Glutamatergic neuron (in vitro differentiated cells): ENCODE results near the gene PYM1. TPM values are rescaled to one million over a fixed set of nuclear protein-coding genes. Genes with fewer than 3 reads are reported as not detected.

Experiments
- DNase-seq: peaks from one replicate; pipeline ENCODE4 v3.0.0; 2022
- H3K27ac Mint-ChIP-seq: one replicate; pipeline ENCODE4 v1.8.0; 2020; ENCODE audit warnings: mild to moderate bottlenecking, mixed read lengths, inconsistent platforms; ENCODE audit not compliant: unreplicated experiment
- H3K27me3 Mint-ChIP-seq: one replicate; pipeline ENCODE4 v1.8.0; 2020; ENCODE audit warnings: mild to moderate bottlenecking, moderate library complexity, mixed read lengths, inconsistent platforms; ENCODE audit not compliant: unreplicated experiment
- H3K36me3 Mint-ChIP-seq: one replicate; pipeline ENCODE4 v1.8.0; 2020; ENCODE audit warnings: mild to moderate bottlenecking, mixed read lengths, inconsistent platforms; ENCODE audit not compliant: unreplicated experiment
- H3K4me1 Mint-ChIP-seq: one replicate; pipeline ENCODE4 v1.8.0; 2020; ENCODE audit warnings: mild to moderate bottlenecking, low read depth, mixed read lengths, inconsistent platforms; ENCODE audit not compliant: unreplicated experiment
- H3K4me3 Mint-ChIP-seq: one replicate; pipeline ENCODE4 v1.8.0; 2020; ENCODE audit warnings: mild to moderate bottlenecking, mixed read lengths, inconsistent platforms; ENCODE audit not compliant: unreplicated experiment
- H3K9me3 Mint-ChIP-seq: one replicate; pipeline ENCODE4 v1.8.0; 2020; ENCODE audit warnings: mild to moderate bottlenecking, moderate library complexity, mixed read lengths, inconsistent platforms; ENCODE audit not compliant: unreplicated experiment
- total RNA-seq: library from RNA; stranded (reverse); fragmentation: NEBNext Ultra II Directional; extraction: Animal tissue kit (Norgen Biotek cat#: 25700); gene quantifications from one replicate; pipeline ENCODE4 v1.2.1, GENCODE V29; 2021; ENCODE audit not compliant: unreplicated experiment
- TF ChIP-seq, protein P1 (sequence below): fragments of 200-600 bp; sonication (generic); IDR thresholded peaks from one replicate; pipeline ENCODE4 v1.5.0; 2021; ENCODE audit not compliant: partially characterized antibody, unreplicated experiment

Gene PYM1
- total RNA-seq, 1 donor from 2014 or later: 55.3 TPM

DNA sequence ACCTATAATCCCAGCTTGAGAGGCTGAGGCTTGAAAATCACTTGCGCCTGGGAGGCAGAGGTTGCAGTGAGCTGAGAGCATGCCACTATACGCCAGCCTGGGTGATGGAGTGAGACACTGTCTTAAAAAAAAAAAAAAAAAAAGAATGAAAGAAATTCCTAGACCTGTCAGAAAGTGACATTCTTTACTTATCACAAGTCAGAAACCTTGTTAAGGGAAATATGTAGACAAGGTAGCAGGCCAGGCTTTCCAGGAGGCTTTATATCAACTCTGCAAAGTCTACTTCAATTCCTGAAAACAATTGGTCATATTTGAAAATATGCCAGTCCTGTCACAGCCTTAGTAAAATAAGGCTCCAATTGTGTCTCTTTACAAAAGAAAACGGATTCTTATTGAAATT is 65.8 kb downstream of the PYM1 start:
- H3K4me1 Mint-ChIP-seq: no peaks in the 10 kb centered on the region
- H3K4me3 Mint-ChIP-seq: no peak overlapping the region
- TF ChIP-seq, protein P1, sequence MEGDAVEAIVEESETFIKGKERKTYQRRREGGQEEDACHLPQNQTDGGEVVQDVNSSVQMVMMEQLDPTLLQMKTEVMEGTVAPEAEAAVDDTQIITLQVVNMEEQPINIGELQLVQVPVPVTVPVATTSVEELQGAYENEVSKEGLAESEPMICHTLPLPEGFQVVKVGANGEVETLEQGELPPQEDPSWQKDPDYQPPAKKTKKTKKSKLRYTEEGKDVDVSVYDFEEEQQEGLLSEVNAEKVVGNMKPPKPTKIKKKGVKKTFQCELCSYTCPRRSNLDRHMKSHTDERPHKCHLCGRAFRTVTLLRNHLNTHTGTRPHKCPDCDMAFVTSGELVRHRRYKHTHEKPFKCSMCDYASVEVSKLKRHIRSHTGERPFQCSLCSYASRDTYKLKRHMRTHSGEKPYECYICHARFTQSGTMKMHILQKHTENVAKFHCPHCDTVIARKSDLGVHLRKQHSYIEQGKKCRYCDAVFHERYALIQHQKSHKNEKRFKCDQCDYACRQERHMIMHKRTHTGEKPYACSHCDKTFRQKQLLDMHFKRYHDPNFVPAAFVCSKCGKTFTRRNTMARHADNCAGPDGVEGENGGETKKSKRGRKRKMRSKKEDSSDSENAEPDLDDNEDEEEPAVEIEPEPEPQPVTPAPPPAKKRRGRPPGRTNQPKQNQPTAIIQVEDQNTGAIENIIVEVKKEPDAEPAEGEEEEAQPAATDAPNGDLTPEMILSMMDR: no peak
- no peaks in the 10 kb centered on the region for H3K9me3 Mint-ChIP-seq
- peaks cover 2% of the 10 kb centered on the region for H3K27me3 Mint-ChIP-seq
- no peaks in the 10 kb centered on the region for H3K36me3 Mint-ChIP-seq
- no peak overlapping the region for H3K27ac Mint-ChIP-seq
- no peak for DNase-seq

DNA sequence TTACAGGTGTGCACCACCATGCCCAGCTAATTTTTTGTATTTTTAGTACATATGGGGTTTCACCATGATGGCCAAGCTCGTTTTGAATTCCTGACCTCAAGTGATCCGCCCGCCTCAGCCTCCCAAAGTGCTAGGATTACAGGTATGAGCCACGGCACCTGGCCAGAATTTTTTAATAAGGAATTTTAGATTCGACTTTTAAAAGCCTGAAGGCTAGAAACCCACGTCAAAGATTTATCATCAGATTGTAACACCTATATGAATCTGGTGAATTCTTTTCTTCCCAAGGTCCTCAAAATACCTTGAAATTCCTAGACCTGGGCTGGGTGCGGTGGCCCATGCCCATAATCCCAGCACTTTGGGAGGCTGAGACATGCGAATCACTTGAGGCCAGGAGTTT is 66.3 kb downstream of the PYM1 start:
- Mint-ChIP-seq H3K27ac (no peak overlapping the region), H3K27me3 (peaks cover 2% of the 10 kb centered on the region), H3K36me3 (no peaks in the 10 kb centered on the region), H3K9me3 (no peaks in the 10 kb centered on the region), H3K4me3 (no peak overlapping the region), H3K4me1 (no peaks in the 10 kb centered on the region)
- DNase-seq: no peak
- TF ChIP-seq, protein P1: no peak

DNA sequence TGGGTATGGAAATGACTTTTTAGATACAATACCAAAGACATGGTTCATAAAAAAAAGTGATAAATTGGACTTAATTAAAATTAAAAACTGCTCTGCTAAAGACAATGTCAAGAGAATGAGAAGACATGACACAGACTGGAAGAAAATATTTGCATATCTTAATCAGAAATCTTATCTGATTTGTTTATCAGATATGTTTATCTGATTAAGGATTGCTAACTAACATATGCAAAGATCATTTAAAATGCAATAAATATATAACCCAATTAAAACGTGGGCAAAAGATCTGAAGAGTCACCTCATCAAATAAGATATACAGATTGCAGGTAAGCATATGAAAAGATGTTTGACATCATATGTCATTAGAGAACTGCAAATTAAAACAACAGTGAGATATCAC is 75.0 kb downstream of the PYM1 start:
- H3K4me3 Mint-ChIP-seq: no peak overlapping the region
- DNase-seq: no peak
- TF ChIP-seq, protein P1: no peak
- no peaks in the 10 kb centered on the region for H3K4me1 Mint-ChIP-seq
- no peaks in the 10 kb centered on the region for H3K36me3 Mint-ChIP-seq
- H3K9me3 Mint-ChIP-seq: peaks cover 1% of the 10 kb centered on the region
- peaks cover 2% of the 10 kb centered on the region for H3K27me3 Mint-ChIP-seq
- no peak overlapping the region for H3K27ac Mint-ChIP-seq

Other genes with a start within 250 kb of the PYM1 start
- 156 TPM for gene ITGA7, start 220.0 kb downstream of the PYM1 start, total RNA-seq
- gene BLOC1S1, start 211.8 kb downstream of the PYM1 start, total RNA-seq: 71.2 TPM
- gene RDH5, start 207.5 kb downstream of the PYM1 start, total RNA-seq: 6.6 TPM
- gene CD63, start 198.9 kb downstream of the PYM1 start, total RNA-seq: 619 TPM
- 52.4 TPM for gene GDF11, start 184.8 kb downstream of the PYM1 start, total RNA-seq
- gene SARNP, start 110.2 kb downstream of the PYM1 start, total RNA-seq: 98.7 TPM
- 47.6 TPM for gene ORMDL2, start 109.9 kb downstream of the PYM1 start, total RNA-seq
- gene DNAJC14, start 98.3 kb downstream of the PYM1 start, total RNA-seq: 37.6 TPM
- gene MMP19, start 85.0 kb downstream of the PYM1 start, total RNA-seq: not detected
- gene DGKA, start 3.3 kb upstream of the PYM1 start, total RNA-seq: 57.5 TPM
- 851 TPM for gene PMEL, start 38.1 kb upstream of the PYM1 start, total RNA-seq
- 20.5 TPM for gene CDK2, start 38.9 kb upstream of the PYM1 start, total RNA-seq
- gene RAB5B, start 46.2 kb upstream of the PYM1 start, total RNA-seq: 170 TPM
- 23.9 TPM for gene SUOX, start 69.4 kb upstream of the PYM1 start, total RNA-seq
- 24.1 TPM for gene IKZF4, start 93.1 kb upstream of the PYM1 start, total RNA-seq
- 29.8 TPM for gene RPS26, start 114.0 kb upstream of the PYM1 start, total RNA-seq
- gene ERBB3, start 152.3 kb upstream of the PYM1 start, total RNA-seq: 33.7 TPM
- gene PA2G4, start 176.7 kb upstream of the PYM1 start, total RNA-seq: 86.5 TPM
- gene RPL41, start 188.7 kb upstream of the PYM1 start, total RNA-seq: 1,433 TPM
- 11.1 TPM for gene ZC3H10, start 190.4 kb upstream of the PYM1 start, total RNA-seq
- gene ESYT1, start 200.4 kb upstream of the PYM1 start, total RNA-seq: 144 TPM
- 232 TPM for gene MYL6B, start 224.7 kb upstream of the PYM1 start, total RNA-seq
- 2,223 TPM for gene MYL6, start 230.5 kb upstream of the PYM1 start, total RNA-seq